A673 (cell line): Measurements from ENCODE around the gene CTNNA2. TPM values are rescaled to one million over a fixed set of nuclear protein-coding genes. Genes with fewer than 3 reads are reported as not detected.

Source experiments
- BruUV-seq: library from RNA; stranded (reverse); fragments of 400-500 nt; replicated peaks from 2 replicates; lab custom pipeline; 2021; lab: Mats Ljungman, UMichigan
- CTCF ChIA-PET: fragments of 300-600 bp; sonication (Branson Sonifier 250); formaldehyde crosslinking; loops from one replicate; lab custom pipeline; 2022; ENCODE audit warnings: antibody characterized with exemption; lab: Charles Lee
- POLR2A ChIA-PET: fragments of 300-600 bp; sonication (Branson Sonifier 250); formaldehyde crosslinking; loops from one replicate; lab custom pipeline; 2022; ENCODE audit warnings: antibody characterized with exemption; ENCODE audit not compliant: low non-redundant PET; lab: Charles Lee
- DNase-seq: peaks from one replicate; pipeline ENCODE4 v3.0.0-alpha.2; 2015; ENCODE audit warnings: low spot score
- H3K27ac ChIP-seq: fragments of 200-600 bp; sonication (generic); 2 replicates; pipeline ENCODE4 v1.5.1; 2016; ENCODE audit warnings: mixed run types, low read depth, mild to moderate bottlenecking, mixed read lengths, antibody characterized with exemption, low read length; ENCODE audit not compliant: poor library complexity, severe bottlenecking
- H3K27me3 ChIP-seq: fragments of 200-600 bp; sonication (generic); replicated peaks from 2 replicates; pipeline ENCODE4 v1.6.1; 2017; ENCODE audit warnings: mixed run types, low read depth, mild to moderate bottlenecking, mixed read lengths, antibody characterized with exemption, low read length; ENCODE audit not compliant: insufficient read depth, poor library complexity
- H3K36me3 ChIP-seq: fragments of 200-600 bp; sonication (generic); 2 replicates; pipeline ENCODE4 v1.6.1; 2016; ENCODE audit warnings: mixed run types, mild to moderate bottlenecking, mixed read lengths, antibody characterized with exemption, low read length; ENCODE audit not compliant: insufficient read depth, poor library complexity, severe bottlenecking
- H3K4me1 ChIP-seq: fragments of 200-600 bp; sonication (generic); 2 replicates; pipeline ENCODE4 v1.6.1; 2017; ENCODE audit warnings: mixed run types, mild to moderate bottlenecking, mixed read lengths, antibody characterized with exemption, low read length; ENCODE audit not compliant: insufficient read depth, poor library complexity, severe bottlenecking
- H3K4me3 ChIP-seq: fragments of 200-600 bp; sonication (generic); 2 replicates; pipeline ENCODE4 v1.5.1; 2016; ENCODE audit warnings: low read depth, mixed run types, mild to moderate bottlenecking, mixed read lengths, low read length; ENCODE audit not compliant: poor library complexity, severe bottlenecking
- H3K9me3 ChIP-seq: fragments of 200-600 bp; sonication (generic); 2 replicates; pipeline ENCODE4 v1.6.1; 2016; ENCODE audit warnings: mixed run types, low read depth, mild to moderate bottlenecking, mixed read lengths, antibody characterized with exemption, low read length; ENCODE audit not compliant: poor library complexity, severe bottlenecking
- CTCF ChIP-seq: fragments of 300-800, 200-600 bp; sonication (generic); conservative IDR thresholded peaks from 2 replicates; pipeline ENCODE4 v1.5.1; 2017; ENCODE audit warnings: low read depth, mild to moderate bottlenecking, antibody characterized with exemption, low read length, moderate library complexity, mixed read lengths
- EZH2 ChIP-seq: fragments of 200-600 bp; sonication (generic); IDR thresholded peaks from 2 replicates; pipeline ENCODE4 v1.6.1; 2017; ENCODE audit warnings: borderline replicate concordance, low read depth, mild to moderate bottlenecking, mixed read lengths, antibody characterized with exemption, low read length; ENCODE audit not compliant: poor library complexity, severe bottlenecking
- intact Hi-C: fragments of 100-400 bp; cut with micrococcal nuclease; formaldehyde crosslinking; loops from one replicate; pipeline ENCODE4 v1.10.0; 2022; ENCODE audit not compliant: unreplicated experiment
- total RNA-seq: library from RNA; stranded (reverse); gene quantifications from 2 replicates; pipeline ENCODE4 v1.2.3, GENCODE V29; 2021

Gene CTNNA2
- total RNA-seq, 1 experiment from 2014 or later = not detected

GRCh38 chr2:80070587-80070986 lies 557.7 kb downstream of the CTNNA2 start:
- BruUV-seq = no TSS peak
- ChIA-PET POLR2A (no interaction called here), CTCF (no interaction called here)
- Histone ChIP-seq H3K27ac (no peak overlapping the region), H3K36me3 (no peaks in the 10 kb centered on the region), H3K4me1 (no peaks in the 10 kb centered on the region), H3K9me3 (no peaks in the 10 kb centered on the region), H3K4me3 (no peak overlapping the region), H3K27me3 (no peaks in the 10 kb centered on the region)
- no peak for TF ChIP-seq EZH2
- TF ChIP-seq CTCF = no peak
- intact Hi-C loops = loop anchor here (10.0 kb wide), 1 partner anchor 424 kb away; no protein-coding TSS in a partner anchor
- no peak for DNase-seq

DNA sequence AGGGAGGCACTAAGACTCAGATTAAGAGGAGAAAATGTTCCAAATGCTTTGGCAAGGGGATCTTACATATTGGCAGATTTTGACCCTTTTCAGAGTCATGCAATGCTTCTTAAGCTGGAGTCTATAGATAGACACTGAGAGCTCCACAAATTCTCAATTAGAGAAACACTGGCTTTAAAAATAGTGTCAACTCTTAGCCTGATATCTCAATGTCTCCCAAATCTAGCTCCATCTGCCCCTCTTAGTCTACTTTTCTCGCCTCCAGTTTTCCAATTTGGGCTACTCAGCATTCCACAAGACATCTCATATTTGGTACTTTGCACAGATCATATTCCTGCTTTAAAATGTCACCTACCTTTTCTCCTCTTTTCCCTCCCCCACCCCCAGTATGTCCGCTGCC lies 559.1 kb downstream of the CTNNA2 start:
- Histone ChIP-seq H3K27me3 (no peaks in the 10 kb centered on the region), H3K27ac (no peak overlapping the region), H3K4me3 (no peak overlapping the region), H3K9me3 (no peaks in the 10 kb centered on the region), H3K36me3 (no peaks in the 10 kb centered on the region), H3K4me1 (no peaks in the 10 kb centered on the region)
- no TSS peak for BruUV-seq
- ChIA-PET CTCF (no interaction called here), POLR2A (no interaction called here)
- intact Hi-C loops = loop anchor here (2.0 to 10.0 kb wide), 2 partner anchors 135 to 423 kb away; no protein-coding TSS in a partner anchor
- no peak for DNase-seq
- TF ChIP-seq EZH2 = no peak
- TF ChIP-seq CTCF = no peak

DNA sequence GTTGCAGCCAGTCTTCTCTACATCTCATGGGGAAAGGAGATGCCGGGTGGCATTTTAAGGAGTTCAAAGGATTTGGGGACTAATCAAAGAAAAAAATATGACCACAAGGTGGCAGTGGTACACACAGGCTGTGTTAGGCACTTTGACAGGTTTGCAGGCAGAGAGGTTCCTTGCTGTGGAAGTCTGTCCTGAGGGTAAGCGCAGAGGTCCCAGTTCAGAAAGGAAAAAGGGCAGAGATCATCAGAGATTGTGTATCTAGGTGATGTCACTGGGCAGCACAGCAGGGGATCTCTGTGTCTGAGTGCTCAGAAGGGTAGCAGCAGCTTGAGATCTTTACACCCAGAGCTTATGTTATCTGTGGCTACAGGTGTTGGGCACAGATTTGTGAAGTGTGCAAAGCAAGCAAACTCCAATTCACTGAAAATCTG lies 560.3 kb downstream of the CTNNA2 start:
- BruUV-seq = no TSS peak
- POLR2A ChIA-PET = no interaction called here
- no peak overlapping the region for H3K4me3 ChIP-seq
- H3K9me3 ChIP-seq = no peaks in the 10 kb centered on the region
- H3K36me3 ChIP-seq = no peaks in the 10 kb centered on the region
- H3K4me1 ChIP-seq = no peaks in the 10 kb centered on the region
- CTCF ChIA-PET = no interaction called here
- no peaks in the 10 kb centered on the region for H3K27me3 ChIP-seq
- peak; percentile 79 for DNase-seq
- intact Hi-C loops = loop anchor here (1.0 to 10.0 kb wide), 3 partner anchors 136 to 422 kb away; no protein-coding TSS in a partner anchor
- no peak overlapping the region for H3K27ac ChIP-seq
- TF ChIP-seq EZH2 = no peak
- TF ChIP-seq CTCF = peak; percentile 72
